NCI-H1694 (cell line): ENCODE data around the gene HMGN3.

ENCODE experiments used
- DNase-seq: peaks from one replicate; lab custom pipeline; 2025; lab: John Stamatoyannopoulos, UW

HMGN3 gene

GRCh38 chr6:79232696-79233462 lies 1.6 kb downstream of the HMGN3 start:
- DNase-seq: no peak

GRCh38 chr6:79231666-79232065 lies 2.8 kb downstream of the HMGN3 start:
- no peak for DNase-seq

DNA sequence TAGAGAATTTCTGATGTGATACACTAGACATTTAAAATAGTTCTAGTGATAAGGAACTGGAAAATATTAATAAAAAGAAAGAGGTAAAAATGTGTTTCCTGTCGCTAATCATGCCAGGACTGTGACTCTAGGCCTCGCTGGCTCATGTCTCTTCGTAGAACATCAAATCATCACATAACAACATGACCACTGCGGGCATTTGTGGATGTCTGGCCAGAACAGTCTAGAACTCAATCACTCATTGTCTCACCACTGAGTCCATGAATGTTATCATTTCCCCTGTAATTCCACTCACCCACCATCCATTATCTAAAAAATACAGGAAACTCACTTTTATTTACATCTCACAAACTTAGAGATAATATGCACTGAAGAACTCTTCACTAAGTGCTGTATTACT lies 3.4 kb downstream of the HMGN3 start:
- DNase-seq: no peak

- no peak for DNase-seq
Measured at GRCh38 chr6:79230149-79230548, 4.3 kb downstream of the HMGN3 start.

DNA sequence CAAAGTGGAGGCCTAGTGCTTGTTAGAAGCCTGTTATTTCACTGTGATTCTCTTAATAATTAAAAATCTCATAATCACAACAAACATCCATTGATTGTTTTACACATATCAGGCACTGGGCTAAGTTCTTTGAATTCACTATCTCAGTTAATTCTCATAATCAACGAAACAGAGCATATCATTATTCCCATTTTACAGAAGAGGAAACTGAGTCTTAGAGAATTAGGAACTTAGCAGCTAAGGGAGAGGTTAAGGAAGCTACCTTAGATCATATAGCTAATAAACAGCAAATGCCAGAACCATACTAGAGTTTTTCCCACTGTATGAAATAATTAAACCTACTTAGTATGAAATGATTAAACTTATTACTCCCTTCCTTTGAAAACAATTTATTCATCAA lies 7.0 kb downstream of the HMGN3 start:
- no peak for DNase-seq

DNA sequence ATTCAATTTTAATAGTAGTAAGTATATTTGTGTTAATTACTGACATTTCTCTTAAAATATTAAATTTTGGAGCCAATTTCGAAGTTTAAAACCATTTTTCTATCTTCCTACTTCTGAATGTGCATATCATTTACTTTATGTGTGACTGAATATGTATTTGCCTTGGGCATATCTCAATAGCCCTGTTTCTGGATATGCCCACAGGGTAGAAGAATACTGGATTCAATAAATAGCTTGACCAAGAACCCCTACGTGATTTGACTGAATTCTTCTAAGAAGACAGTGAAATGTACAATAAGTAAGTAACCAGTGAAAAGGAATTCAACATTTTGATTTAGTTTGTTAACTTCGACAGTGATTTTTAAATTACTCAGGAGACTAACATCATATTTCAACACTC lies 7.8 kb downstream of the HMGN3 start:
- DNase-seq: no peak

DNA sequence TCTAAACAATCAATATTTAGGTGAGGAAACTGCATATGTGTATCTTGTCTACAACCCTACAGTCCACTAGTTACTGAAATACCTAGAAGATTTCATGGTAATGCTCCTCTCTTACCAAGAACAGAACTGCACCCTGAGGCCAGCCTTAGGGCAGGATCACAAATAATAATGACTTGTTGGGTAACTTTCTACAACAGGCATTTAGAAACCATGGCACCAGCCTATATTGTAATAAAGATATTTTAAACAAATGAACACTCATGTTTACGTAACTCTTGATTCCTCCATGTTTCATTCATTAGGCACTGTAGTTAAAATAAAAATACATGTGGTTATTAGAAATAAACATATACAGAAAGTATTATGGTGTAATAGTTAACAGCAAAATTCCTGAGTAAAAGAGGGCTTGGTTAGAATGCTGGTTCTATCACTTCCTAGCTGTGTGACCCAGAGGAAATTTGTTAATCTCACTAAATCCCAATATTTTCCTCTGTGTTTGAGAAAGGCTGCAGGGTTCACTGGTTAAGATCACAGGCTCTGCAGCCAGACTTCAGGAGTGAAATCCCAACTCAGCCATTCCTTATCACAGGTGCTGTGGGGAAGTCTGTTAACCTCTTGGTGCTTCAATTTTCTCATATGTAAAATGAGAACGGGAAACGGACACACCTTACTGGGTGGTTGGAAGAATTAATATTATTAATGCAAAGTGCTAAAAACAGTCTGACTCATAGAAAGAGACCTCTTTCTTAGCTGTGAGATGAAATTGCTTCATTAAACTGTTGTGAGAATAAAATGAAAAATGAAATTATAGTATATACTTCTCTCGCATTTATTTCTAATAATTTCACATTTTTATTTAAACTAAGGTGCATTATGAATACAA lies 8.5 kb downstream of the HMGN3 start:
- no peak for DNase-seq

GRCh38 chr6:79223611-79224404 lies 10.7 kb downstream of the HMGN3 start:
- DNase-seq: no peak

GRCh38 chr6:79215213-79215824 lies 19.2 kb downstream of the HMGN3 start:
- DNase-seq: no peak

DNA sequence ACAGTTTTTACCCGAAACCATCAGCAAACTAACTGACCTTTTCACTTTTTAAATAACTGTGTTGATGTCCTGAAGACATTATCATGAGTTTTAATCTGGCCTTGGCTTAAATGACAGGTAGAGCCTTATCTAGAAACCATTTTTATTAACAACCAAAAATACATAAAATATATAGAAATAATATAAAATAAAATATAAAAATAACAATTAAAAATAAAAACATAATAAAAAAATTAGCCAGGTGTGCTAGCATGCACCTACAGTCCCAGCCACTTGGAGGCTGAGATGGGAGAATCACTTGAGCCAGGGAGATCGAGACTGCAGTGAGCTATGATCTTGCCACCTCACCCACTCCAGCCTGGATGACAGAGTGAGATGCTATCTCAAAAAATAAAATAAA lies 21.6 kb downstream of the HMGN3 start:
- DNase-seq: no peak

- DNase-seq: no peak
Measured at GRCh38 chr6:79208816-79209215, 25.7 kb downstream of the HMGN3 start.

GRCh38 chr6:79203753-79204253 lies 30.7 kb downstream of the HMGN3 start:
- no peak for DNase-seq

GRCh38 chr6:79202556-79202955 lies 31.9 kb downstream of the HMGN3 start:
- DNase-seq: no peak

- no peak for DNase-seq
Measured at GRCh38 chr6:79201983-79202382, 32.5 kb downstream of the HMGN3 start.

GRCh38 chr6:79201143-79201542 lies 33.3 kb downstream of the HMGN3 start:
- no peak for DNase-seq

DNA sequence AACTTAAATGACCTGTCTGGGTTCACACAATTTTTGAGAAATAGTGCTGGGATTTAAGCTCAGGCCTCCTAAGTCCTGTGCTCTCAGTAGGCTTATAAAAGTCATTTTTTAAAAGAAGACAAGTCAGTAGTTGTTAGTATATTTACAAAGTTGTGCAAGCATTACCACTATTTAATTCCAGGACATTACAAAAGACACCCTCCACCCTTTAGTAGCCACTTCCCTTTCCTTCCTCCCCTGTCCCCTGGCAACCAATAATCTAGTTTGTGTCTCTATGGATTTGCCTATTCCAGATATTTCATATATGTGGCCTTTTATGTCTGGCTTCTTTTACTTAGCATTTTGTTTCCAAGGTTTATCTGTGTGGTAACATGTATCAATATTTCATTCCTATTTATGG lies 37.6 kb downstream of the HMGN3 start:
- no peak for DNase-seq

DNA sequence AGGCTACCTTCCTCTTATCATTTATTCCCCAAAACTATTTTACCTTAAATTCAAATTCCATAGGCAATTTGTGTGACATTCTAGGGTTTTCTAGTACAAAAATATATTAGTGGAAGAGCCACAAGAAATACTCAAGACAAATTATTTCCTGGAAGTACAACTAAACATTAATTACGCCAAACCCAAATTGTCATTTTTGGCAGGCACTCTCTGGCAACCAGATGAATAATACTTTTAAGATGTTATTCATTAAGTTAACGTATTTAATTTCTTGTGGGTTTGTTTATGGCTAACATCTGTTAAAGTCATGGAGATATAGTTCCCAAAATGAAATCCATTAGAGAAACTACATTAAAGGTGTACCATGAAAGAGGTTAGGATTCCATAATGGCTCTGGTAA lies 40.5 kb downstream of the HMGN3 start:
- DNase-seq: no peak

DNA sequence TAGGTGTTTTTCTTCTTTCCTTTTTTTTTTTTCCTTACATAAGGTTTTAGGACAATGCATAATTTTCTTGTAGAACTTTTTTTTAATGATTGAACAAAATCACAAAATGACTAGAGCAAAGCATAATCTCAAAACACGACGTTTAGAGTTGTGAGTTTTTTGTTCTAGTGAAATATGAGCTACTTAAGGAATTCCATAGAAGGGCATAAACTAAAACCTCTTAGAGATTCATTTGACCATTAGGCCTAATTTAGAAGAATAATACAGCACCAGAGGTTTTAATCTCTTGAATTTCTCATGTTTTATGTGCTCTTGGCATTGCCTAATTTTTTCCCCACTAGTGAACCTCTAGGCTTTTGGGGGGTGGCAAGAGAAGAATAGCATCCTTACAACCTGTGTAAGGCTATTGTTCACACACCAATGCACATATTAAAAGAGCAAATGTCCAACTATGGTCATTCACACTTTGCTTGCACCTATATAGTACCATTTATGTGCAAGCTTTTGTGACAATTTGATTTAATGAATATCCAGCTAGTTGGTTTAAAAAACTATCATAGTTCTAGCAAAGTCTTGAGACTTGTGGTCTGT lies 44.6 kb downstream of the HMGN3 start:
- DNase-seq: no peak

GRCh38 chr6:79188885-79189480 lies 45.5 kb downstream of the HMGN3 start:
- no peak for DNase-seq

- DNase-seq: no peak
Measured at GRCh38 chr6:79188107-79188506, 46.4 kb downstream of the HMGN3 start.

DNA sequence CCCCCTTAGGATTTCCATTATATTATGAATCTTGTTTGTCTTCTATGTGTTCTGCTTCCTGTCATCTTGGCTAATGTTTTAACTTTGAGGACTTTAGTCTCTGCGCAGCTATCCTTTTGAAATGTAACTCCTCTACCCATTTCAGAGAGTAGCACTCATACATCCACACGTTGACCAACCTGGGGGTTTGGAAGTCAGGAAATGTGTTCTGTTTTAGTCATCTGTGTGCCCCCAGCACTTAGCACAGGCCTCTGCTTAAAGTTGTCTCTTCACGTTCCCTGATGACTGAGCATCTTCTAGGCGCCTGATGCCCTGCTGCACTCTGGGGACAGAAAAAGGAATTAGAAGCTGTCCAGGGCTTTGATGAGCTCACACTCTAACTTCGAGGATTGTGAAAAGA lies 47.9 kb downstream of the HMGN3 start:
- DNase-seq: no peak
